Pons (tissue), 1 donor: Measurements from ENCODE around the gene ELFN2.

Source experiments
- DNase-seq: peaks from one replicate; pipeline ENCODE4 v3.0.0-alpha.2; 2016; ENCODE audit warnings: low spot score

The ELFN2 gene

GRCh38 chr22:37357446-37358075 is 69.7 kb downstream of the ELFN2 start:
- no peak for DNase-seq

DNA sequence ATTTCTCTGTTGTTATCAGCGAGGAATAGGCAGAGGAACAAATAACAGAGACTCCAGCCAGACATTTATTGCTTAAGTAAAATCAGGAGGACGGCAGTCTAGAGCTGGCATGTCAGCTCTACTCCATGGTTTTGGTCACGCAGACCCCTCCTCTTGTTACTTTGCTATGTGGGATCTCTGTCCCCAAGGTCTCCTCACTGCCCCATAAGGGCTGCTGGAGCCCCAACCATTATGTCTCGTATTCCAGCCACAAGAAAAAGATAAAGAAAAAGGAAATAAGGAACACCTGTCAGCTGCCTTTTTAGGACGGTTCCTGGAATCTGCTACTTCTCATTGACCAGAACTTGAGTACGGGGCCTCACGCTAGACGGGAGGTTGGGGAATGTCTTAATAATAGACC is 70.4 kb downstream of the ELFN2 start:
- DNase-seq, result no peak

- no peak for DNase-seq
These were observed 72.1 kb downstream of the ELFN2 start for GRCh38 chr22:37355174-37355573.

- DNase-seq, result no peak
These were observed 72.6 kb downstream of the ELFN2 start for GRCh38 chr22:37354670-37355069.

DNA sequence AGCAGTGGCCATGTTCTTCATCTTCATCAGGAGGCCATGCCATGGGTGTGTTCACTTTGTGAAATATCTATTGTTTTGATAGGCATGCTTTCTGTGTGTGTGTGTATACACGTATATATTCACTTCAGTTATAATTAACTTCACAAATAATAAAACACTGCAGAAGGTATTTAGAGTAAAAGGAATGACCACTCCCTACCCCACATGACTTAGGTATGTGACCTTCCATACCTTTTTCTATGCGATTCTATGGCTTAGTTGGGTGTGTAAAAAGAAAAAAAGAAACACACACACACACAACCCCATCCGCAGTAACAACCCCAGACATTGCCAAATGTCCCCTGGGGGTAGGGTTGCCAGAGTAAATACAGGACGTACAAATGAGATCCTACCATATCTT is 73.0 kb downstream of the ELFN2 start:
- no peak for DNase-seq

DNA sequence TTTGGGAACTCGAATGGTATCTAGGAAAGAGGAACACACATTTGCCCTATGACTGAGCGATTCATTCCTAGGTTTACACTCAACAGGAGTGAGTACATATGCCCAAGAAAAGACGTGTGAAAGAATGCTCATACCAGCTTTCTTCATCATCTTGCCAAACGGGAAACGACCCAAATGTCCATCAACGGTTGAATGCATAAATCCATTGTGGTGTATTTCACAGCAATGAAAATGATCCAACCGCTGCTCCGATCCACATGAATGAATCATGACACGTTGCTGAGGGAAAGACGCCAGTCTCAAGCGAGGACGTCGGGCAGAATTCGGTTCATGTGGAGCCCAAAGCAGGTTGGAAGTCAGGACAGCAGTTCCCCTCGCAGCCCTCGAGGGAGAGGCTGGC is 73.4 kb downstream of the ELFN2 start:
- no peak for DNase-seq

- DNase-seq, result no peak
These were observed 74.8 kb downstream of the ELFN2 start for GRCh38 chr22:37352481-37352880.

GRCh38 chr22:37351232-37351631 is 76.0 kb downstream of the ELFN2 start:
- no peak for DNase-seq

DNA sequence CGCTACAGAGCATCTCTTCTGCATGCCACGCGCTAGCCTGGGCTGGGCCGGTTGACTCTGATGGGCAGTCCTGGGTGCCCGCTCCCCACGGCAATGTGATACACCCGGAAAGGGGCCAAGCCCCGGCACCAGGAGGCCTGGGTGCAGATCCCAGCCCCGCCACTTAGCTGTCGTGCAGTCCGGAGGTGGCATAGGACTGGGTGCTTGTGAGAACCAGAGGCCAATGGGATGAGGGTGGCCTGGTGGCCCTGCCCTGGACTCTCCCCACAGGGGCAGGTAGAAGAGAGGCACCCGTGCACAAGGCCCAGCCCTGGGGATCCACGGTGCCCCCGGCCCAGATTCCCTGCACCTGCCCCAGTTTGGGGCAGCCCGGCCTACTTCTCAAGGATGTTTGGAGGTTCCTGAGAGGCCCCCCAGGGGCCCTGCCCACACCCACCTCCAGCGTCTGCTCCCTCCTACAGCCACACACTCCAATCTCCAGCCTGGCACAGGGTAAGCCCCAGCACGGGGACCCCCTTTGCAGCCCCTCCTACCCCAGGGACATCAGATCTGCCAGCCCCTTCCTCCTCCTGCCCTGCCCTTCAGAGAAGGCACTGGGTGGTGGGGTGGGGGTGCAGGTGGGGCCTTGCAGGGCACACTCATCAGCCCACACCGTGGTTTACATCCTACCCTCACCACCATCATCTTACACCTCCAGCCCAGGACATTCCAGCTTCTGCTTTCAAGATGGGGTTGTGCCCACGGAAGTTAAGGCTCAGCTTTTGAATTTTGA is 78.0 kb downstream of the ELFN2 start:
- DNase-seq, result no peak

- DNase-seq, result no peak
These were observed 80.8 kb downstream of the ELFN2 start for GRCh38 chr22:37346505-37346895.

DNA sequence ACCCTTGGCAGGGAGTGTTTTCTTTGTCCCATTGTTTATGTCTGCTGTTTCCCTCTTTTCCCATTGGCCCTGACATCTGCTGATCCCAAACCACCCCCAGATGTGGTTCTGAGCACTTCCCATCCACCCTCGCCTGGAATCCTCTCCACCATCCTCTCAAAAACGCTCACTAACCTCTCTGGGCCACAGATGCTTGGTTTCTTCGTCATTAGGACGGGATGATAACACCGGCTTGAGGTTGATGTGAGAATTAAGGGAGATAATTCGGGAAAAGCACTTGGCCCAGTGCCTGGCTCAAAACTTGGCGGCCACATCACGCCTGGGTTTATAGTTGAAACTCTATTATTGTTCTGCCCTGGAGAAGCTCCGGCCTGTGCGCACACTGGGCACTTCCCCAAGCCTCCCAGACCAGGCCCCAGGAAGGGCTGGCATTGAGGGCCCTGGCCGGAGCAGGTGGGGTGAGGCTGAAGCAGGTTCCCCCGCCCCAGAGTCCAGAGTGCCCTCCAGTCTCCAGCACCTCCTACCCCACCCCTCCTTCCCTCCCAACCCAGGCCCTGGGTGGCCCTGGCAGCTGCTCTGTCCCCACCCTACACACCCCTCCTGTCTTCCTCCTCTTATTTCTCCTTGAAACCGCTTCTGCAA is 81.3 kb downstream of the ELFN2 start:
- DNase-seq, result peak; percentile 1

DNA sequence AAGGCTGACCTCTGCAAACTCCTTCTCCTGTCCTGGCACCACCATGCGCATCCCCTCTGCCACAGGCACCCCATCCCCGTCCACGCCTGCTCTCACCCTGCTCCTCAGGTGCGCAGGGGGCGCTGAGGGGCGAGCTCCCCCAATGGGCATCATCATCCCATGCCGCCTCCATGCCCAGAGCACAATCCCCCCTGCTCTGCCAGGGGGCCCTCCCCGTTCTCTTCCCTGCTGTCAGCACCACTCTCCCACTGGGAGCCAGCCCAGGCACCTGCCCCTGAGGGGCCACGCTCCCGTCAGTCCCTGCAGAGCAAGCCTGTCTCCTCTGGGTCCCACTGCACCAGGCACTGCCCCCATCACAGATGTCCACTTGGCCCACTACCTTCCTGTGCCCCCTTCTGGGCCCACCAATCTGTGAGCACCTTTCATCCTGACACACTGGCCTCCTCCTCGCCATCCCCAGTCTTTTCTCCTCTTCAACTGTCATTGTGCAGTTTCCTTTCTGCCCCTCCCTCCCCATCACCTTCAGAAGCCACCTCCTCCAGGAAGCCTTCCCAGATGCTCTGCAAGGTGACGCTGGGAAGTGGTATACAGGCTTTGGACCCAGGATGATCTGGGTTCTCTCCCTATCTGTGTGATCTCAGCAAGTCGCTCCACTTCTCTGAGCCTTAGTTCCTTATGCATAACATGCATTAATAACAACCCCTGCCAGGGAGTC is 82.4 kb downstream of the ELFN2 start:
- DNase-seq, result no peak

DNA sequence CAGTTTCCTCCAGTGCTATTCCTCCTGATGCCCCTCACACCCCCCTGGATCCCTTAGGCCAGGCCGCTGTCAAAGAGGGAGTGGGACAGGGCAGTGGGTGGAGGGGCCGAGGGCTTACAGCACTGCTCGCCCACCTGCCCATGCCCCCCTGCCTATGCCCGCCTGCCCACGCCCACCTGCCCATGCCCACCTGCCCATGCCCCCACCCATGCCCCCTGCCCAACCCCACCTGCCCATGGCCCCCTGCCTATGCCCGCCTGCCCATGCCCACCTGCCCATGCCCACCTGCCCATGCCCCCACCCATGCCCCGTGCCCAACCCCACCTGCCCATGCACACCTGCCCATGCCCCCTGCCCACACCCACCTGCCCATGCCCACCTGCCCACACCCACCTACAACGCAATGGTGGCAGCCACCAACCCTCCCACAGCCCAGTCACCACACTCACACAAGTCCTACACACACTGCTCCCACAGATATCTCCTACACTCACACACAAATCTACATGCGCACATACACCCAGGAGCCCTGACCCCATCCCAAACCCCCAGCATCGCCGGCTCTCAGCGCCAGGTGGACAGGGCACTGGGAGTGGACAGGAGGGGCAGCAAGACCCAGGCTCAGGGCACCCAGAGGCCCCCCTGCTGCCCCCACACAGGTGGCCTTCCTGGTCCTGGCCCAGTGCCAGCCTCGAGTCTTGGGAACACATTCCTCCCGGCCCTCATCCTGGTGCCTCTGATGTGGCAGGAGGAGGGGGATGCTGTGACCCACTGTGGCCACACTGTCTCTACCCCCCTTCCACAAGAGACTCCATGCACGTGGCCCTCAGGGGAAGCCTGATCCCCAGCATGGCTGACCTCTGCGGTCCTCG is 83.2 kb downstream of the ELFN2 start:
- DNase-seq, result no peak

GRCh38 chr22:37343348-37343747 is 83.9 kb downstream of the ELFN2 start:
- no peak for DNase-seq

DNA sequence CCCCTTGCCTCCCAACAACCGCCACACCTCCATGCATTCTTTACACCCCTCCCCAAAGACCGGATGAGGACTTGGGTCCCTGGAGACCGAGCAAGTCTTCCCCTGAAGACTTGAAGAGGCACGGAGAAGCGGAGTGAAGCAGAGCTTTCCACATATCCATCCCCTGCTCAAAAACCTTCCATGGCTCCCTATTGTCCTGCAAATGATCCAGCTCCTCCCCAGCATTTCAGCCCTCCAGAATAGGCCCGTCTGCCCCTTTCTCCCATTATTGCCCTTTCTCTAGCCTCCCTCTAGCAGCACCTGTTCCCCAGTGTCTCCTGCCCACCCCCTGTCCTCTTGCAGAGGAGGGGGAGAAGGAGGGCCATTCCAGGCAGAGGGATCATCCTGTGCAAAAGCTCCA is 85.2 kb downstream of the ELFN2 start:
- no peak for DNase-seq

GRCh38 chr22:37340331-37341262 is 86.7 kb downstream of the ELFN2 start:
- DNase-seq, result no peak

GRCh38 chr22:37338539-37339246 is 88.6 kb downstream of the ELFN2 start:
- no peak for DNase-seq

DNA sequence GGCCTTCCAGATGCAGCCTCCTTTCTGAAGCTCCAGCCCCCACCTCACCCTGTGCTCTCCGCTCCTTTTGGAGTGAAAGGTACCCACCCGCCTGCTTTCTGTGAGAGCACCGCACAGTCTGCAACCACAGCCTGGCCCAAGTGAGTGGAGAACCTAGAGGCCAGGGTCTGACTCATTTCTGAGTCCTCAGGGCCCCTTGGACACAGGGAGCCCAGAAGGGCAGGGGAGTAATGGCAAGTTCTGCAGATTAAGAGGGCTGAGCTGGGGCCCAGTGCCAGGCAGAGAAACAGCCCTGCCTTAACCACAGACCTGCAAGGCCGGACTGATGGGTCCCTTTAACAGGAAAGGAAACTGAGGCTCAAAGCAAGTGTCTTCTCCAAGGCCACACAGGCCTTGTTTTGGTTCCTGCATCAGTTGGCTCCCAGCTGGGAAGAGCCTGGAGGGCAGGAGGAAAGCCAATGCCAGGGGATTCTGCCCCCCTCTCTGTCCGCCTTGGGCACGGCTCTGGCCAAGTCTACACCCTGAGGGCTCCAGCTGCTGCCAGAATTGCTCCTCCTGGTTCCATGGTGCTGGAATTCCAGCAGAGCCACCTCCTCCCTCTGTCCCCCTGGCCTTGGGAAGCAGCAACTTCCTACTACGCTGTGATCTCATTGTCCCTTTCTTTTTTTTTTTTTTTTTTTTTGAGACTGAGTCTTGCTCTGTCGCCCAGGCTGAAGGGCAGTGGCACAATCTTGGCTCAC is 89.9 kb downstream of the ELFN2 start:
- no peak for DNase-seq

DNA sequence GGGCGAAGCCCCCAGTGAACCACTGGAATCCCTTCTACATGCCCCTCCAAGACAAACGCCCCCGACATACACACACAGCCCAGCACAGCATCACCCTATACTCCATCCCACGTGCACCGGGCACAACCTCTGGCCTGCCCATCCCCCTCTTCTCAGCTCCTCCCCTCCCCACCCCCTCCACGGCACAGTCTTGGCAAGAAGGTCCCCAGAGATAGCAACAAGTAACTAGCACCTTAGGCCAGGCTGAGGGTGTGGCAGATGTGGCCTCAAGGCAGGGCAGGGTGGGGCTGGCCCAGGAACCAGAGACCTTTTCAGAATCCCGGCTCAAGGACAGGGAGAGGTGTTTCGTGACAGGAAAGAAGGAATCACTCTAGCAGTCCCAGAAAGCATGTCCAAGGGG is 90.7 kb downstream of the ELFN2 start:
- DNase-seq, result no peak
